Uterus (tissue), 4 donors: Measurements from ENCODE around the gene YAE1. TPM values are rescaled to one million over a fixed set of nuclear protein-coding genes. Genes with fewer than 3 reads are reported as not detected.

Experiments
- DNase-seq, 2 donors: peaks; one replicate each; pipeline ENCODE4 v3.0.0-alpha.2; 2019 to 2020
- H3K27ac ChIP-seq, 2 donors: fragments of 200-600 bp; sonication (generic); 1 replicate in 1 of 2; 2 replicates in 1 of 2; pipeline ENCODE4 v1.5.1; 2016 to 2018
- H3K27me3 ChIP-seq, 2 donors: fragments of 200-600 bp; sonication (generic); one replicate each; pipeline ENCODE4 v1.5.1; 2018 to 2019; ENCODE audit warnings: control low read depth in 1 of 2
- H3K36me3 ChIP-seq, 2 donors: fragments of 200-600 bp; sonication (generic); one replicate each; pipeline ENCODE4 v1.5.1; 2019; ENCODE audit warnings: control low read depth in 1 of 2
- H3K4me1 ChIP-seq, 2 donors: fragments of 200-600 bp; sonication (generic); one replicate each; pipeline ENCODE4 v1.5.1; 2018 to 2019; ENCODE audit warnings: control low read depth in 1 of 2
- H3K4me3 ChIP-seq, 2 donors: fragments of 200-600 bp; sonication (generic); 1 replicate in 1 of 2; 2 replicates in 1 of 2; pipeline ENCODE4 v1.5.1; 2018 to 2019; ENCODE audit warnings: mild to moderate bottlenecking in 1 of 2
- H3K9me3 ChIP-seq, 2 donors: fragments of 200-600 bp; sonication (generic); one replicate each; pipeline ENCODE4 v1.5.1; 2019; ENCODE audit warnings: control low read depth in 1 of 2
- CTCF ChIP-seq, 4 experiments: fragments of 200-600 bp in 2 of 4; fragments of 450-650 bp in 2 of 4; sonication (generic) in 2 of 4; IDR thresholded peaks; one replicate each; pipeline ENCODE4 v1.5.1; 2016 to 2019; ENCODE audit warnings: antibody characterized with exemption in 4 of 4, mild to moderate bottlenecking in 2 of 4, moderate library complexity in 1 of 4
- POLR2A ChIP-seq, 2 donors: fragments of 450-650 bp; IDR thresholded peaks; one replicate each; pipeline ENCODE4 v1.6.1; 2016; ENCODE audit warnings: antibody characterized with exemption in 2 of 2, mild to moderate bottlenecking in 1 of 2, moderate library complexity in 1 of 2
- intact Hi-C: fragments of 100-400 bp; cut with DNase I; formaldehyde crosslinking; loops from one replicate; pipeline ENCODE4 v1.15.1; 2023; ENCODE audit warnings: low total_unique reads
- total RNA-seq, 4 donors: library from RNA; depleted of rRNA in 3 of 4; stranded (reverse); fragments of >200 nt in 3 of 4; gene quantifications; one replicate each; pipeline versions ENCODE4 v1.1.0 to v1.2.4, GENCODE V29; 2014 to 2023
- donor health status: DM: yes; HTN: yes; CAD: no.

Gene YAE1
- total RNA-seq, 4 donors from 2014 or later, result 16.8 to 54.2 (median 41.7) TPM

GRCh38 chr7:39609113-39609934, 43.1 kb downstream of the YAE1 start:
- Histone ChIP-seq H3K27me3 (no peaks in the 10 kb centered on the region), H3K9me3 (no peaks in the 10 kb centered on the region), H3K4me1 (no peaks in the 10 kb centered on the region), H3K4me3 (no peak overlapping the region), H3K36me3 (no peaks in the 10 kb centered on the region), H3K27ac (peak overlapping the region; percentile 21 to 30)
- TF ChIP-seq POLR2A (IDR thresholded peaks at IDR 0.05), result no peak
- no peak for TF ChIP-seq CTCF (IDR thresholded peaks at IDR 0.05)
- no peak for DNase-seq
- intact Hi-C loops, result no loop called here

GRCh38 chr7:39609935-39610263, 43.7 kb downstream of the YAE1 start:
- peak overlapping the region; percentile 21 to 30 for H3K27ac ChIP-seq
- no peaks in the 10 kb centered on the region for H3K36me3 ChIP-seq
- DNase-seq, result no peak
- intact Hi-C loops, result no loop called here
- no peaks in the 10 kb centered on the region for H3K27me3 ChIP-seq
- no peak for TF ChIP-seq POLR2A (IDR thresholded peaks at IDR 0.05)
- TF ChIP-seq CTCF (IDR thresholded peaks at IDR 0.05), result no peak
- no peaks in the 10 kb centered on the region for H3K4me1 ChIP-seq
- H3K9me3 ChIP-seq, result no peaks in the 10 kb centered on the region
- no peak overlapping the region for H3K4me3 ChIP-seq

GRCh38 chr7:39613577-39613976, 47.4 kb downstream of the YAE1 start:
- no peaks in the 10 kb centered on the region for H3K4me1 ChIP-seq
- H3K36me3 ChIP-seq, result no peaks in the 10 kb centered on the region
- intact Hi-C loops, result no loop called here
- TF ChIP-seq POLR2A (IDR thresholded peaks at IDR 0.05) (no peak), CTCF (IDR thresholded peaks at IDR 0.05) (no peak)
- no peaks in the 10 kb centered on the region for H3K27me3 ChIP-seq
- H3K4me3 ChIP-seq, result no peak overlapping the region
- DNase-seq, result no peak
- no peak overlapping the region for H3K27ac ChIP-seq
- H3K9me3 ChIP-seq, result no peaks in the 10 kb centered on the region

- intact Hi-C loops, result no loop called here
Observed at GRCh38 chr7:39614299-39614698, 48.1 kb downstream of the YAE1 start.

More at GRCh38 chr7:39614299-39614698, 48.1 kb downstream of the YAE1 start:
- no peaks in the 10 kb centered on the region for H3K9me3 ChIP-seq
- H3K27ac ChIP-seq, result no peak overlapping the region
- no peaks in the 10 kb centered on the region for H3K36me3 ChIP-seq
- no peak for DNase-seq
- no peak overlapping the region for H3K4me3 ChIP-seq
- no peak for TF ChIP-seq CTCF (IDR thresholded peaks at IDR 0.05)
- no peak for TF ChIP-seq POLR2A (IDR thresholded peaks at IDR 0.05)
- no peaks in the 10 kb centered on the region for H3K27me3 ChIP-seq
- no peaks in the 10 kb centered on the region for H3K4me1 ChIP-seq
